Endothelial cell (in vitro differentiated cells): ENCODE data around the gene TSPAN14. TPM values are rescaled to one million over a fixed set of nuclear protein-coding genes. Genes with fewer than 3 reads are reported as not detected.

Experiments
- DNase-seq: peaks from one replicate; pipeline ENCODE4 v3.0.0; 2021; ENCODE audit warnings: low spot score
- H3K27ac Mint-ChIP-seq: one replicate; pipeline ENCODE4 v1.8.0; 2021; ENCODE audit warnings: mixed read lengths, inconsistent platforms; ENCODE audit not compliant: unreplicated experiment
- H3K27me3 Mint-ChIP-seq: one replicate; pipeline ENCODE4 v1.8.0; 2021; ENCODE audit warnings: mild to moderate bottlenecking, moderate library complexity, mixed read lengths, inconsistent platforms; ENCODE audit not compliant: unreplicated experiment
- H3K36me3 Mint-ChIP-seq: one replicate; pipeline ENCODE4 v1.8.0; 2021; ENCODE audit warnings: mild to moderate bottlenecking, low read depth, mixed read lengths, inconsistent platforms; ENCODE audit not compliant: unreplicated experiment
- H3K4me1 Mint-ChIP-seq: one replicate; pipeline ENCODE4 v1.8.0; 2021; ENCODE audit warnings: mild to moderate bottlenecking, mixed read lengths, inconsistent platforms; ENCODE audit not compliant: unreplicated experiment
- H3K4me3 Mint-ChIP-seq: one replicate; pipeline ENCODE4 v1.8.0; 2021; ENCODE audit warnings: mild to moderate bottlenecking, mixed read lengths, inconsistent platforms; ENCODE audit not compliant: unreplicated experiment
- H3K9me3 Mint-ChIP-seq: one replicate; pipeline ENCODE4 v1.8.0; 2021; ENCODE audit warnings: mixed read lengths, inconsistent platforms; ENCODE audit not compliant: unreplicated experiment
- total RNA-seq: library from RNA; stranded (reverse); fragmentation: NEBNext Ultra II Directional; extraction: Animal tissue kit (Norgen Biotek cat#: 25700); gene quantifications from one replicate; pipeline ENCODE4 v1.2.1, GENCODE V29; 2021; ENCODE audit not compliant: unreplicated experiment
- TF ChIP-seq, protein P1 (sequence below): fragments of 200-600 bp; sonication (generic); IDR thresholded peaks from one replicate; pipeline ENCODE4 v1.5.0; 2021; ENCODE audit warnings: antibody characterized with exemption; ENCODE audit not compliant: unreplicated experiment

Gene TSPAN14
- total RNA-seq, 1 donor from 2014 or later, result 147 TPM

DNA sequence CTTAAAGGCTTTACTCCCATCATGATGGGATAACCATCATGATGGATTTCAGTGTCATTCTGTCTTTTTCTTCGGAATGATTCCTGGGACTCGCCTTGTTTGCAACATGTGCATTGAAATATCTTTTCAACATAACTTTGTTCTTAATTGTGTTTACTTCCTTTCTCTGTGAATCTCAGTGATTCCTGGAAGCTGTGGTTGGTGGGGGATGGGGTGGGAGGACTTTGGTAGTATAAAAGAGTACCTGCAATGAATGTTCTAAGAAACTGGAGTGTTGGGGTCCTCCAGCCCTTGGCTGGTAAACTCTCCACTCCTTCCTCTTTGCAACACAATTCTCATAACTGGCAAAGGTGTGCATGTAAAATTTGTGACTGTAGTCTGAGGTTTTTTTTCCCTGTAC lies 72.1 kb downstream of the TSPAN14 start:
- peaks cover 38% of the 10 kb centered on the region for H3K4me1 Mint-ChIP-seq

DNA sequence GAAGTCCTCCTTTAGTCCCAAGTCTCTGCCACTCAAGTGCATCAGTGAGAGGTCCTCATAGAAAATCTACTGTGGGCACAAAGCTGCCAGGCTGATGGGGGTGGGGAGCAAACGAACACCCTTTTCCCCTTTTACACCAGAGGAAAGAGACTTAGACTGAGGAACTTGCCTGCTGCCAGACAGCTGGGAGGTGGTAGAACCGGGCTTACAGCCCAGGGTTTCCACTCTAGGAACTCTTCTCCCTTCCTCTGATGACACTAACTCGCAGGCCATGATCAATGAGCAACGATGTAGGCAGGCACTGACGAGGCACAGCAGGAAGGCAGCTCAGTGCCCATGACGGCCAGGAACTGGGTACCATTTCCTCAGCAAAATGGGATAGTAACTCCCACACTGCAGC lies 72.6 kb downstream of the TSPAN14 start:
- no peaks in the 10 kb centered on the region for H3K9me3 Mint-ChIP-seq
- peaks cover 38% of the 10 kb centered on the region for H3K4me1 Mint-ChIP-seq
- H3K27ac Mint-ChIP-seq, result no peak overlapping the region
- no peak overlapping the region for H3K4me3 Mint-ChIP-seq
- TF ChIP-seq, protein P1, sequence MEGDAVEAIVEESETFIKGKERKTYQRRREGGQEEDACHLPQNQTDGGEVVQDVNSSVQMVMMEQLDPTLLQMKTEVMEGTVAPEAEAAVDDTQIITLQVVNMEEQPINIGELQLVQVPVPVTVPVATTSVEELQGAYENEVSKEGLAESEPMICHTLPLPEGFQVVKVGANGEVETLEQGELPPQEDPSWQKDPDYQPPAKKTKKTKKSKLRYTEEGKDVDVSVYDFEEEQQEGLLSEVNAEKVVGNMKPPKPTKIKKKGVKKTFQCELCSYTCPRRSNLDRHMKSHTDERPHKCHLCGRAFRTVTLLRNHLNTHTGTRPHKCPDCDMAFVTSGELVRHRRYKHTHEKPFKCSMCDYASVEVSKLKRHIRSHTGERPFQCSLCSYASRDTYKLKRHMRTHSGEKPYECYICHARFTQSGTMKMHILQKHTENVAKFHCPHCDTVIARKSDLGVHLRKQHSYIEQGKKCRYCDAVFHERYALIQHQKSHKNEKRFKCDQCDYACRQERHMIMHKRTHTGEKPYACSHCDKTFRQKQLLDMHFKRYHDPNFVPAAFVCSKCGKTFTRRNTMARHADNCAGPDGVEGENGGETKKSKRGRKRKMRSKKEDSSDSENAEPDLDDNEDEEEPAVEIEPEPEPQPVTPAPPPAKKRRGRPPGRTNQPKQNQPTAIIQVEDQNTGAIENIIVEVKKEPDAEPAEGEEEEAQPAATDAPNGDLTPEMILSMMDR, result no peak
- H3K36me3 Mint-ChIP-seq, result no peaks in the 10 kb centered on the region
- H3K27me3 Mint-ChIP-seq, result peaks cover 5% of the 10 kb centered on the region
- DNase-seq, result no peak

More for the DNA sequence above, 72.1 kb downstream of the TSPAN14 start:
- TF ChIP-seq, protein P1, result no peak
- H3K4me3 Mint-ChIP-seq, result no peak overlapping the region
- H3K36me3 Mint-ChIP-seq, result no peaks in the 10 kb centered on the region
- H3K27me3 Mint-ChIP-seq, result peaks cover 5% of the 10 kb centered on the region
- H3K9me3 Mint-ChIP-seq, result no peaks in the 10 kb centered on the region
- DNase-seq, result no peak
- H3K27ac Mint-ChIP-seq, result no peak overlapping the region

DNA sequence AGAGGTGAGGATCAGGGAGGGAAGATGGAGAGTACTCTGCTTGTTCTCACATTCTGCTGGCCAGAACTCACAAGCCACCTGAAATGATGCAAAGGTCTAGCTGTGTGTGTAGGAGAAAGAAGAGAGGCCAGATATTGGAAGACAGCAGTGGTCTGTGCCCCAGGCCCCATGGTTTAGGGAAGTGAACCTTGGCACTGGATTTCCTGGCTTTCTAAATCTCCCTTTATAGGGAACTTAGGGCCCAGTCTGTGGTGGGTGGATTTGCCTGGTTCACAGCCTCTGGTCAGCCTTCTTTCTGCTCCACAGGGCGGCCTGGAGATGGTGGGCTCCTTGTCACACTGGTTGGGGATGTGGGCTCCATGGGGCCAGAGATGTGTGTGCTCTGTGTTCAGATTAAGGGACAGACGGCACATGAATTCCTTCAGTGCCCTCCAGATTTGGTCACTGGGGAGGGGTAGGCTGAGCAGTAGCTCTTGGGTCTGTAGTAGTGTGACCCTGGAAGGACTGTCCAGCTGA lies 74.1 kb downstream of the TSPAN14 start:
- no peaks in the 10 kb centered on the region for H3K36me3 Mint-ChIP-seq
- H3K4me1 Mint-ChIP-seq, result peaks cover 38% of the 10 kb centered on the region
- no peaks in the 10 kb centered on the region for H3K9me3 Mint-ChIP-seq
- H3K27ac Mint-ChIP-seq, result no peak overlapping the region
- DNase-seq, result no peak
- TF ChIP-seq, protein P1, result no peak
- H3K27me3 Mint-ChIP-seq, result peaks cover 9% of the 10 kb centered on the region
- H3K4me3 Mint-ChIP-seq, result no peak overlapping the region

DNA sequence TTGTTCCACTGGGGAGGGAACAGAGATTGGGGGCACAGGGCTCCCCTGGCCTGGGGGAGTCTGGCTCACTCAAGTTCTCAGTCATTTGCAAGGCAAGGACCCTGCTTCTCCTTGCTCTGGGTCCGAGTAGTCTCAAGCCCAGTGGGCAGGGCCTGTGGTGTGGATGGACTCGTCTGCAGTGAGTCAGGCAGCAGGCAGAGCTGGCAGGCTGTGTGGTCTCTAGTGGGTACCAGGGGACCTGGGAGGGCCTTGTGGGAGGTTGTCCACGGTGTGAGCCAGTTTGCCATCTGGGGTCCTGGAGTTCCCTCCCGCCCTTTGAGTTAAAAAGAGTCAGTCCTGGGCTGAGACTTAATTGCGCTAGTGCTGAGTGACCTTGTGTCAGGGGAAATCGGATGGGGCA lies 74.8 kb downstream of the TSPAN14 start:
- Mint-ChIP-seq H3K4me1 (peaks cover 38% of the 10 kb centered on the region), H3K36me3 (no peaks in the 10 kb centered on the region), H3K9me3 (no peaks in the 10 kb centered on the region), H3K27ac (no peak overlapping the region), H3K27me3 (peaks cover 9% of the 10 kb centered on the region), H3K4me3 (no peak overlapping the region)
- TF ChIP-seq, protein P1, result no peak
- no peak for DNase-seq

DNA sequence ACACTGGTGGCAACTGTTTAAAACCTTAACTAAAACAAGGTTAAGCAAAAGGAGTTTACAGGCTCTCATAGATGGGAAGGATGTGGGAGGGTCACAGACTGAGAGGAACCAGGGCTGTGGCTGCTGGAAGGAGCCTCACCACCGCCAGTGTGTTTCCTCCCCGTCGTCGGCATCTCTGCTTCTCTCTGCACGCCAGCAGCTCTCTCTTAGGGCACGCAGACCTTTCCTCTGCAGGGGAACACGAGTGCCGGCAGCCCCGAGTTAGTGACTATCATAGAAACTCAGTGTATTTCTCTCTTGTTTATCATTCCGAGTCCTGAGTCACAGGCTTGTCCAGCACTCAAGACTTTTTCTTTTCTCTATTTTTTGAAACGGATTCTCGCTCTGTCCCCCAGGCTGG lies 75.5 kb downstream of the TSPAN14 start:
- no peaks in the 10 kb centered on the region for H3K36me3 Mint-ChIP-seq
- H3K27ac Mint-ChIP-seq, result no peak overlapping the region
- TF ChIP-seq, protein P1, result no peak
- H3K4me1 Mint-ChIP-seq, result peaks cover 33% of the 10 kb centered on the region
- H3K27me3 Mint-ChIP-seq, result peaks cover 8% of the 10 kb centered on the region
- H3K4me3 Mint-ChIP-seq, result no peak overlapping the region
- no peak for DNase-seq
- no peaks in the 10 kb centered on the region for H3K9me3 Mint-ChIP-seq
